KOPT-K1 (cell line): ENCODE measurements around the gene CCDC38.

ENCODE experiments used
- H3K27ac ChIP-seq: fragments of 200-600 bp; sonication (generic); 2 replicates; pipeline ENCODE4 v1.5.1; 2016; ENCODE audit warnings: antibody characterized with exemption, mild to moderate bottlenecking, low read depth, low read length; ENCODE audit not compliant: poor library complexity, severe bottlenecking
- H3K36me3 ChIP-seq: fragments of 200-600 bp; sonication (generic); 2 replicates; pipeline ENCODE4 v1.5.1; 2017; ENCODE audit warnings: antibody characterized with exemption, mild to moderate bottlenecking, low read length, moderate library complexity; ENCODE audit not compliant: insufficient read depth
- H3K9me3 ChIP-seq: fragments of 200-600 bp; sonication (generic); 2 replicates; pipeline ENCODE4 v1.5.1; 2017; ENCODE audit warnings: antibody characterized with exemption, low read length, mild to moderate bottlenecking; ENCODE audit not compliant: insufficient read depth, poor library complexity, severe bottlenecking

Gene CCDC38

GRCh38 chr12:95943330-95943842 lies 972 bp upstream of the CCDC38 start, which contains the start of gene AMDHD1:
TSS of gene AMDHD1 (plus strand) at chr12:95943331. CDS start at chr12:95943399, 68 bp downstream.
- H3K27ac ChIP-seq: peak within 1 kb of the TSS; percentile 69
- H3K9me3 ChIP-seq: no peaks in the 10 kb centered on the region
- no peaks in the 10 kb centered on the region for H3K36me3 ChIP-seq

- Histone ChIP-seq H3K36me3 (no peaks in the 10 kb centered on the region), H3K9me3 (no peaks in the 10 kb centered on the region), H3K27ac (peak overlapping the region; percentile 69)
Observed at GRCh38 chr12:95942101-95942523, 302 bp downstream of the CCDC38 start.

GRCh38 chr12:95940514-95940913 lies 1.9 kb downstream of the CCDC38 start:
- H3K9me3 ChIP-seq: no peaks in the 10 kb centered on the region
- H3K36me3 ChIP-seq: no peaks in the 10 kb centered on the region
- no peak overlapping the region for H3K27ac ChIP-seq

GRCh38 chr12:95922231-95922630 lies 20.2 kb downstream of the CCDC38 start:
- H3K27ac ChIP-seq: no peak overlapping the region
- no peaks in the 10 kb centered on the region for H3K36me3 ChIP-seq
- no peaks in the 10 kb centered on the region for H3K9me3 ChIP-seq

- no peaks in the 10 kb centered on the region for H3K9me3 ChIP-seq
- no peaks in the 10 kb centered on the region for H3K36me3 ChIP-seq
Observed at GRCh38 chr12:95919110-95919509, 23.3 kb downstream of the CCDC38 start.

GRCh38 chr12:95918194-95918993 lies 24.0 kb downstream of the CCDC38 start:
- Histone ChIP-seq H3K27ac (no peak overlapping the region), H3K36me3 (no peaks in the 10 kb centered on the region), H3K9me3 (no peaks in the 10 kb centered on the region)

More at GRCh38 chr12:95919110-95919509, 23.3 kb downstream of the CCDC38 start:
- no peak overlapping the region for H3K27ac ChIP-seq

- no peaks in the 10 kb centered on the region for H3K36me3 ChIP-seq
- H3K9me3 ChIP-seq: peaks cover 7% of the 10 kb centered on the region
- H3K27ac ChIP-seq: no peak overlapping the region
Observed at GRCh38 chr12:95909871-95910270, 32.5 kb downstream of the CCDC38 start.

- H3K27ac ChIP-seq: no peak overlapping the region
- H3K9me3 ChIP-seq: peaks cover 7% of the 10 kb centered on the region
- H3K36me3 ChIP-seq: no peaks in the 10 kb centered on the region
Observed at GRCh38 chr12:95908573-95908972, 33.8 kb downstream of the CCDC38 start.

GRCh38 chr12:95898081-95898480 lies 44.3 kb downstream of the CCDC38 start:
- Histone ChIP-seq H3K36me3 (no peaks in the 10 kb centered on the region), H3K27ac (no peak overlapping the region), H3K9me3 (peaks cover 11% of the 10 kb centered on the region)

- Histone ChIP-seq H3K36me3 (no peaks in the 10 kb centered on the region), H3K9me3 (peaks cover 5% of the 10 kb centered on the region), H3K27ac (no peak overlapping the region)
Observed at GRCh38 chr12:95896846-95897245, 45.6 kb downstream of the CCDC38 start.

GRCh38 chr12:95890958-95891357 lies 51.5 kb downstream of the CCDC38 start:
- no peak overlapping the region for H3K27ac ChIP-seq
- no peaks in the 10 kb centered on the region for H3K36me3 ChIP-seq

GRCh38 chr12:95887311-95887710 lies 55.1 kb downstream of the CCDC38 start:
- Histone ChIP-seq H3K36me3 (no peaks in the 10 kb centered on the region), H3K9me3 (peaks cover 4% of the 10 kb centered on the region), H3K27ac (no peak overlapping the region)

More at GRCh38 chr12:95890958-95891357, 51.5 kb downstream of the CCDC38 start:
- H3K9me3 ChIP-seq: peaks cover 5% of the 10 kb centered on the region

- peaks cover 4% of the 10 kb centered on the region for H3K9me3 ChIP-seq
- H3K27ac ChIP-seq: no peak overlapping the region
- no peaks in the 10 kb centered on the region for H3K36me3 ChIP-seq
Observed at GRCh38 chr12:95884998-95885397, 57.4 kb downstream of the CCDC38 start.

- Histone ChIP-seq H3K36me3 (no peaks in the 10 kb centered on the region), H3K27ac (no peak overlapping the region), H3K9me3 (peaks cover 4% of the 10 kb centered on the region)
Observed at GRCh38 chr12:95882873-95883272, 59.5 kb downstream of the CCDC38 start.

GRCh38 chr12:95882080-95882479 lies 60.3 kb downstream of the CCDC38 start:
- H3K27ac ChIP-seq: no peak overlapping the region
- H3K9me3 ChIP-seq: peaks cover 11% of the 10 kb centered on the region
- no peaks in the 10 kb centered on the region for H3K36me3 ChIP-seq
